A549 (cell line): ENCODE measurements around the gene HOXD10. TPM values are rescaled to one million over a fixed set of nuclear protein-coding genes. Genes with fewer than 3 reads are reported as not detected.

Source experiments
- ATAC-seq, 2 experiments: fragments of 200-7000 bp in 1 of 2; fragments of >200 bp in 1 of 2; cut with Nextera tagmentation in 1 of 2; cut with Tn5 transposase in 1 of 2; 3 replicates each; pipeline versions ENCODE4 v1.8.0 to v1.9.1; 2018 to 2020; ENCODE audit warnings: mild to moderate bottlenecking in 1 of 2, moderate library complexity in 1 of 2
- CTCF ChIA-PET: fragments of 300-600 bp; sonication (Branson Sonifier 250); formaldehyde crosslinking; extraction: SDS; loops from one replicate; lab custom pipeline; 2021; ENCODE audit warnings: antibody characterized with exemption, inconsistent platforms; lab: Yijun Ruan, JAX
- POLR2A ChIA-PET: fragments of 350-600 bp; formaldehyde crosslinking; extraction: SDS; loops from one replicate; lab custom pipeline; 2021; ENCODE audit warnings: antibody characterized with exemption, inconsistent platforms; lab: Yijun Ruan, JAX
- DNase-seq, 2 experiments: peaks; one replicate each; pipeline versions ENCODE4 v3.0.0 to v3.0.0-alpha.2; 2011 to 2016; ENCODE audit warnings: low read depth in 1 of 2, low spot score in 1 of 2
- FAIRE-seq: peaks from 2 replicates; lab custom pipeline; 2011; peaks lifted over from hg19 to GRCh38; lab: Jason Lieb, UNC
- H3K27ac ChIP-seq, 2 experiments: fragments of >200 bp; sonication (Bioruptor Twin); formaldehyde crosslinking; 3 replicates each; pipeline ENCODE4 v1.5.1; 2016 to 2017
- H3K4me1 ChIP-seq: fragments of >200 bp; sonication (Bioruptor Twin); formaldehyde crosslinking; 3 replicates; pipeline ENCODE4 v1.6.1; 2016
- H3K4me2 ChIP-seq: fragments of >200 bp; sonication (Bioruptor Twin); formaldehyde crosslinking; 3 replicates; pipeline ENCODE4 v1.6.1; 2016
- H3K4me3 ChIP-seq: fragments of >200 bp; sonication (Bioruptor Twin); formaldehyde crosslinking; 3 replicates; pipeline ENCODE4 v1.5.1; 2016
- H3K9me3 ChIP-seq: fragments of >200 bp; sonication (Bioruptor Twin); formaldehyde crosslinking; 3 replicates; pipeline ENCODE4 v1.6.1; 2016
- CHD2 ChIP-seq: fragments of 150-350 bp; IDR thresholded peaks from 2 replicates; pipeline ENCODE4 v1.6.1; 2014; ENCODE audit warnings: low read length; ENCODE audit not compliant: partially characterized antibody
- ESRRA ChIP-seq: fragments of 150-350 bp; IDR thresholded peaks from 2 replicates; pipeline ENCODE4 v1.6.1; 2014; ENCODE audit warnings: mild to moderate bottlenecking, low read length, borderline replicate concordance
- FOXS1 ChIP-seq: fragments of 250-450 bp; sonication (Bioruptor Pico); IDR thresholded peaks from 2 replicates; pipeline ENCODE4 v1.5.0; 2020; ENCODE audit warnings: mild to moderate bottlenecking, moderate library complexity
- GATA3 ChIP-seq: IDR thresholded peaks from 2 replicates; pipeline ENCODE4 v1.6.1; 2012; ENCODE audit warnings: borderline replicate concordance
- HEYL ChIP-seq: fragments of 250-450 bp; sonication (Bioruptor Pico); IDR thresholded peaks from 2 replicates; pipeline ENCODE4 v1.8.0; 2021; ENCODE audit warnings: mild to moderate bottlenecking, moderate library complexity
- HOXA7 ChIP-seq: fragments of 250-450 bp; sonication (Bioruptor Pico); IDR thresholded peaks from 2 replicates; pipeline ENCODE4 v1.5.0; 2020; ENCODE audit warnings: mild to moderate bottlenecking, moderate library complexity
- HOXB13 ChIP-seq: fragments of 250-450 bp; sonication (Bioruptor Pico); IDR thresholded peaks from 2 replicates; pipeline ENCODE4 v1.5.0; 2020; ENCODE audit warnings: low read depth, mild to moderate bottlenecking, moderate library complexity
- HOXB5 ChIP-seq: fragments of 250-450 bp; sonication (Bioruptor Pico); IDR thresholded peaks from 2 replicates; pipeline ENCODE4 v1.5.0; 2020; ENCODE audit warnings: mild to moderate bottlenecking, moderate library complexity
- JUNB ChIP-seq: fragments of >200 bp; sonication (Bioruptor Twin); formaldehyde crosslinking; IDR thresholded peaks from 2 replicates; pipeline ENCODE4 v1.6.1; 2016
- NPAS2 ChIP-seq: fragments of 250-450 bp; sonication (Bioruptor Pico); IDR thresholded peaks from 2 replicates; pipeline ENCODE4 v1.8.0; 2022; ENCODE audit warnings: mild to moderate bottlenecking, moderate library complexity, borderline replicate concordance
- RAD21 ChIP-seq, 2 experiments: fragments of >200 bp in 1 of 2; sonication (Bioruptor Twin) in 1 of 2; formaldehyde crosslinking in 1 of 2; IDR thresholded peaks in 1 of 2; conservative IDR thresholded peaks in 1 of 2; 2 replicates in 1 of 2; 3 replicates in 1 of 2; pipeline ENCODE4 v1.6.1; 2012 to 2018; ENCODE audit warnings: inconsistent platforms in 1 of 2
- RARB ChIP-seq: fragments of 250-450 bp; sonication (Bioruptor Pico); IDR thresholded peaks from 2 replicates; pipeline ENCODE4 v1.8.0; 2021; ENCODE audit warnings: mild to moderate bottlenecking, moderate library complexity
- RFX5 ChIP-seq: fragments of 450-650 bp; IDR thresholded peaks from 2 replicates; pipeline ENCODE4 v1.7.1; 2014; ENCODE audit warnings: antibody characterized with exemption, mild to moderate bottlenecking, moderate library complexity
- TP53 ChIP-seq: fragments of 250-450 bp; sonication (Bioruptor Pico); IDR thresholded peaks from 2 replicates; pipeline ENCODE4 v1.5.0; 2021; ENCODE audit warnings: mild to moderate bottlenecking, moderate library complexity
- ZNF302 ChIP-seq: fragments of 250-450 bp; sonication (Bioruptor Pico); IDR thresholded peaks from 2 replicates; pipeline ENCODE4 v1.9.0; 2021; ENCODE audit warnings: inconsistent platforms, mild to moderate bottlenecking, moderate library complexity
- ZSCAN20 ChIP-seq: fragments of 250-450 bp; sonication (Bioruptor Pico); IDR thresholded peaks from 2 replicates; pipeline ENCODE4 v1.8.0; 2022; ENCODE audit warnings: mild to moderate bottlenecking, moderate library complexity
- WGBS: methylation state at CpG from one replicate; pipeline ENCODE4 v1.1.6; 2017; ENCODE audit errors: missing lambda C conversion rate; 5-methylcytosine and 5-hydroxymethylcytosine counted together
- polyA plus RNA-seq, 4 experiments: library from polyadenylated mRNA; depleted of rRNA in 3 of 4; stranded (reverse); fragments of >200 nt; fragmentation: RNase III in 1 of 4; extraction: RNeasy Plus Mini Kit Qiagen cat#74134 plus additional on column Dnase treatment in 1 of 4; gene quantifications; 2 replicates in 3 of 4; 3 replicates in 1 of 4; pipeline ENCODE4 v1.2.3, GENCODE V29; 2011 to 2017
- TF ChIP-seq, protein P1 (sequence below): IDR thresholded peaks from 2 replicates; pipeline ENCODE4 v1.6.1; 2012; ENCODE audit warnings: low read depth, borderline replicate concordance
- TF ChIP-seq, protein P2 (sequence below): IDR thresholded peaks from 2 replicates; pipeline ENCODE4 v1.6.1; 2012
- TF ChIP-seq, protein P3 (sequence below): fragments of >200 bp; sonication (Bioruptor Twin); formaldehyde crosslinking; IDR thresholded peaks from 3 replicates; pipeline ENCODE4 v1.5.1; 2016
- TF ChIP-seq, protein P4 (sequence below): fragments of 450-650 bp; IDR thresholded peaks from 2 replicates; pipeline ENCODE4 v1.6.1; 2014; ENCODE audit warnings: antibody characterized with exemption
- TF ChIP-seq, protein P5 (sequence below): fragments of 250-450 bp; sonication (Bioruptor Pico); IDR thresholded peaks from 2 replicates; pipeline ENCODE4 v1.5.0; 2021; ENCODE audit warnings: mild to moderate bottlenecking, moderate library complexity, borderline replicate concordance
- TF ChIP-seq, protein P6 (sequence below): fragments of 250-450 bp; sonication (Bioruptor Pico); IDR thresholded peaks from 2 replicates; pipeline ENCODE4 v1.5.0; 2020; ENCODE audit warnings: low read depth, mild to moderate bottlenecking, moderate library complexity

Gene HOXD10
- polyA plus RNA-seq, 2 of the 4 experiments (the other 2 are of a cell fraction), result 4.3 to 4.8 TPM

DNA sequence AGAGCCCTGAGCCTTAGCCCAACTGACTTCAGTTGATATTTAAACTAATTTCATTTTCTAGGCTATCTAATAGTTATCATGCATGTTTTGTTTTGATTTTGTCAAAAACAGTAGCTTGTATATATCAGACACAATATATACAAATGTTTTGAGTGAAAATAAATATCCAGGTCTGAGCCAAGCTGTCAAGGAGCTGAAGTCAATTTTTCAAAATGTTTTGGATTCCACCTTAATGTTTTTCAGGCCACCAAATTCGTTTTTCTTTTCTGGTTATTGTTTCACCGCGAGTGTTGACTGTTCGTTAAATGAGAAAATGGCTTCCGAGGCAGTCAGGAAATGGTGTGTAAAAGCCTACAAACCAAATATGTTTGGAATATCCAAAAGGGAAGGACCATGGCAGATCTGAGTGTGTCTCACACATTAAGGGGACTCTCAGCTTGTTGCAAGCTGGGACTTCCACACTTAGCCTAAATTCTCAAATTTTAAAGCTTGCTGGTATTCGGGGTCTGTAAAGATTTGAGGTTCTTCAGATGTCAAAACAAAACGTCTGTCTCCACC is 14.2 kb upstream of the HOXD10 start:
- ChIA-PET CTCF (interaction anchor here (1.3 to 2.6 kb wide), 4 partner anchors 9 to 550 kb away, joined by 3 to 17 read pairs (median 8); no protein-coding TSS in a partner anchor), POLR2A (no interaction called here)
- no peak for FAIRE-seq
- Histone ChIP-seq H3K4me2 (no peak overlapping the region), H3K9me3 (no peaks in the 10 kb centered on the region), H3K27ac (no peak overlapping the region), H3K4me1 (peaks cover 29% of the 10 kb centered on the region), H3K4me3 (no peak overlapping the region)
- TF ChIP-seq ZSCAN20 (no peak), HOXA7 (no peak), RFX5 (no peak), HOXB5 (CRISPR knock-in tag) (no peak), RAD21 (conservative IDR thresholded peaks at IDR 0.05 in 1 of 2, IDR thresholded peaks at IDR 0.05 in 1 of 2) (no peak)
- TF ChIP-seq, protein P1, sequence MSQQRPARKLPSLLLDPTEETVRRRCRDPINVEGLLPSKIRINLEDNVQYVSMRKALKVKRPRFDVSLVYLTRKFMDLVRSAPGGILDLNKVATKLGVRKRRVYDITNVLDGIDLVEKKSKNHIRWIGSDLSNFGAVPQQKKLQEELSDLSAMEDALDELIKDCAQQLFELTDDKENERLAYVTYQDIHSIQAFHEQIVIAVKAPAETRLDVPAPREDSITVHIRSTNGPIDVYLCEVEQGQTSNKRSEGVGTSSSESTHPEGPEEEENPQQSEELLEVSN, result no peak
- no peak for DNase-seq
- ATAC-seq, result no peak
- WGBS, result 75% methylated on average over 7 of the region's 7 CpGs

DNA sequence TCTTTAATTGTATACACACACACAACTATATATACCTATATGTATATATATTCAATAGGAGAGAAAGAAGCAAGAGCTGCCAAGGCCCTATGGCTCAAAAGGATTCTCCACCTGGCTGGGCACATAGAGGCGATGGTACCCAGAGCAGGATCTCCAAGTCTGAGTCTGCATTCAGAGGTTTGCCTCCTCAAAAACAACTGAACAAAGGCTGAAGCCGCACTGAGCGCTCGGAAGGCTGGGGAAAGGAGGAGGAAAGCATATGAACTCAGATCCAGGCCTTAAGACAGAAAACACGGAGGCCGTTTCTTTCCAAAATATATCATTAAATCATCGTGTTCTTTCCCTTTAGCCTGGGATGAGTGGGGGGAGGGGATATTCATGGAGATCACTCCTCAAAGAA is 13.4 kb upstream of the HOXD10 start:
- CTCF ChIA-PET, result interaction anchor here (1.1 to 2.6 kb wide), 6 partner anchors 8 to 736 kb away, joined by 4 to 17 read pairs (median 8); partner anchors contain the start of gene HOXD13
- peaks cover 30% of the 10 kb centered on the region for H3K4me1 ChIP-seq
- no peak for FAIRE-seq
- POLR2A ChIA-PET, result no interaction called here
- TF ChIP-seq, protein P2, sequence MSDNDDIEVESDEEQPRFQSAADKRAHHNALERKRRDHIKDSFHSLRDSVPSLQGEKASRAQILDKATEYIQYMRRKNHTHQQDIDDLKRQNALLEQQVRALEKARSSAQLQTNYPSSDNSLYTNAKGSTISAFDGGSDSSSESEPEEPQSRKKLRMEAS, result no peak
- TF ChIP-seq JUNB (no peak), CHD2 (no peak), HOXB5 (CRISPR knock-in tag) (no peak), HOXB13 (no peak), TP53 (CRISPR knock-in tag) (no peak), GATA3 (no peak), NPAS2 (CRISPR knock-in tag) (no peak), ESRRA (no peak), ZNF302 (CRISPR knock-in tag) (no peak), HEYL (no peak), FOXS1 (CRISPR knock-in tag) (no peak), RARB (CRISPR knock-in tag) (no peak)
- TF ChIP-seq, protein P3, sequence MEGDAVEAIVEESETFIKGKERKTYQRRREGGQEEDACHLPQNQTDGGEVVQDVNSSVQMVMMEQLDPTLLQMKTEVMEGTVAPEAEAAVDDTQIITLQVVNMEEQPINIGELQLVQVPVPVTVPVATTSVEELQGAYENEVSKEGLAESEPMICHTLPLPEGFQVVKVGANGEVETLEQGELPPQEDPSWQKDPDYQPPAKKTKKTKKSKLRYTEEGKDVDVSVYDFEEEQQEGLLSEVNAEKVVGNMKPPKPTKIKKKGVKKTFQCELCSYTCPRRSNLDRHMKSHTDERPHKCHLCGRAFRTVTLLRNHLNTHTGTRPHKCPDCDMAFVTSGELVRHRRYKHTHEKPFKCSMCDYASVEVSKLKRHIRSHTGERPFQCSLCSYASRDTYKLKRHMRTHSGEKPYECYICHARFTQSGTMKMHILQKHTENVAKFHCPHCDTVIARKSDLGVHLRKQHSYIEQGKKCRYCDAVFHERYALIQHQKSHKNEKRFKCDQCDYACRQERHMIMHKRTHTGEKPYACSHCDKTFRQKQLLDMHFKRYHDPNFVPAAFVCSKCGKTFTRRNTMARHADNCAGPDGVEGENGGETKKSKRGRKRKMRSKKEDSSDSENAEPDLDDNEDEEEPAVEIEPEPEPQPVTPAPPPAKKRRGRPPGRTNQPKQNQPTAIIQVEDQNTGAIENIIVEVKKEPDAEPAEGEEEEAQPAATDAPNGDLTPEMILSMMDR, result no peak
- TF ChIP-seq, protein P4, sequence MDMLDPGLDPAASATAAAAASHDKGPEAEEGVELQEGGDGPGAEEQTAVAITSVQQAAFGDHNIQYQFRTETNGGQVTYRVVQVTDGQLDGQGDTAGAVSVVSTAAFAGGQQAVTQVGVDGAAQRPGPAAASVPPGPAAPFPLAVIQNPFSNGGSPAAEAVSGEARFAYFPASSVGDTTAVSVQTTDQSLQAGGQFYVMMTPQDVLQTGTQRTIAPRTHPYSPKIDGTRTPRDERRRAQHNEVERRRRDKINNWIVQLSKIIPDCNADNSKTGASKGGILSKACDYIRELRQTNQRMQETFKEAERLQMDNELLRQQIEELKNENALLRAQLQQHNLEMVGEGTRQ, result no peak
- TF ChIP-seq, protein P5, sequence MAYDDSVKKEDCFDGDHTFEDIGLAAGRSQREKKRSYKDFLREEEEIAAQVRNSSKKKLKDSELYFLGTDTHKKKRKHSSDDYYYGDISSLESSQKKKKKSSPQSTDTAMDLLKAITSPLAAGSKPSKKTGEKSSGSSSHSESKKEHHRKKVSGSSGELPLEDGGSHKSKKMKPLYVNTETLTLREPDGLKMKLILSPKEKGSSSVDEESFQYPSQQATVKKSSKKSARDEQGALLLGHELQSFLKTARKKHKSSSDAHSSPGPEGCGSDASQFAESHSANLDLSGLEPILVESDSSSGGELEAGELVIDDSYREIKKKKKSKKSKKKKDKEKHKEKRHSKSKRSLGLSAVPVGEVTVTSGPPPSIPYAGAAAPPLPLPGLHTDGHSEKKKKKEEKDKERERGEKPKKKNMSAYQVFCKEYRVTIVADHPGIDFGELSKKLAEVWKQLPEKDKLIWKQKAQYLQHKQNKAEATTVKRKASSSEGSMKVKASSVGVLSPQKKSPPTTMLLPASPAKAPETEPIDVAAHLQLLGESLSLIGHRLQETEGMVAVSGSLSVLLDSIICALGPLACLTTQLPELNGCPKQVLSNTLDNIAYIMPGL (CRISPR knock-in tag), result no peak
- TF ChIP-seq, protein P6, sequence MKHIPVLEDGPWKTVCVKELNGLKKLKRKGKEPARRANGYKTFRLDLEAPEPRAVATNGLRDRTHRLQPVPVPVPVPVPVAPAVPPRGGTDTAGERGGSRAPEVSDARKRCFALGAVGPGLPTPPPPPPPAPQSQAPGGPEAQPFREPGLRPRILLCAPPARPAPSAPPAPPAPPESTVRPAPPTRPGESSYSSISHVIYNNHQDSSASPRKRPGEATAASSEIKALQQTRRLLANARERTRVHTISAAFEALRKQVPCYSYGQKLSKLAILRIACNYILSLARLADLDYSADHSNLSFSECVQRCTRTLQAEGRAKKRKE, result no peak
- TF ChIP-seq, all 56 proteins: peak for 0
- no peak overlapping the region for H3K4me3 ChIP-seq
- whole genome bisulfite sequencing, result 91% methylated on average over 7 of the region's 7 CpGs
- no peaks in the 10 kb centered on the region for H3K9me3 ChIP-seq
- H3K4me2 ChIP-seq, result no peak overlapping the region
- ATAC-seq (no peak), DNase-seq (no peak)
- no peak overlapping the region for H3K27ac ChIP-seq
